Measurements from ENCODE around the gene SH3RF1.

Gene SH3RF1

GRCh38 chr4:169250796-169251195, 20.0 kb downstream of the SH3RF1 start:
- DNase-seq = no peak

GRCh38 chr4:169249999-169250398, 20.8 kb downstream of the SH3RF1 start:
- DNase-seq = no peak

- no peak for DNase-seq
Observed at GRCh38 chr4:169249214-169249973, 21.4 kb downstream of the SH3RF1 start.

GRCh38 chr4:169248645-169249044, 22.1 kb downstream of the SH3RF1 start:
- no peak for DNase-seq

- DNase-seq = no peak
Observed at GRCh38 chr4:169246957-169247396, 23.8 kb downstream of the SH3RF1 start.

- no peak for DNase-seq
Observed at GRCh38 chr4:169246279-169246678, 24.5 kb downstream of the SH3RF1 start.

- DNase-seq = no peak
Observed at GRCh38 chr4:169245061-169245460, 25.7 kb downstream of the SH3RF1 start.

- no peak for DNase-seq
Observed at GRCh38 chr4:169243825-169244609, 26.7 kb downstream of the SH3RF1 start.

GRCh38 chr4:169241464-169241863, 29.3 kb downstream of the SH3RF1 start:
- no peak for DNase-seq

- no peak for DNase-seq
Observed at GRCh38 chr4:169239221-169239905, 31.4 kb downstream of the SH3RF1 start.

- DNase-seq = no peak
Observed at GRCh38 chr4:169238445-169238844, 32.3 kb downstream of the SH3RF1 start.

GRCh38 chr4:169236873-169237626, 33.7 kb downstream of the SH3RF1 start:
- no peak for DNase-seq

GRCh38 chr4:169236078-169236477, 34.7 kb downstream of the SH3RF1 start:
- no peak for DNase-seq

- DNase-seq = no peak
Observed at GRCh38 chr4:169234137-169234855, 36.5 kb downstream of the SH3RF1 start.

GRCh38 chr4:169233691-169234090, 37.1 kb downstream of the SH3RF1 start:
- DNase-seq = no peak

GRCh38 chr4:169231647-169232262, 39.0 kb downstream of the SH3RF1 start:
- DNase-seq = no peak

GRCh38 chr4:169229571-169230028, 41.2 kb downstream of the SH3RF1 start:
- DNase-seq = no peak

- no peak for DNase-seq
Observed at GRCh38 chr4:169228076-169228475, 42.7 kb downstream of the SH3RF1 start.

- no peak for DNase-seq
Observed at GRCh38 chr4:169226565-169226964, 44.2 kb downstream of the SH3RF1 start.

GRCh38 chr4:169225812-169226211, 44.9 kb downstream of the SH3RF1 start:
- no peak for DNase-seq

- DNase-seq = no peak
Observed at GRCh38 chr4:169225058-169225751, 45.6 kb downstream of the SH3RF1 start.

Data from NCI-H187 treated with DMSO at 0.1 percent for 48 hours (cell line).